NCI-H128 (cell line): ENCODE data around the gene MYRF.
A peak's percentile ranks its signal among the peaks of the same experiment; 100 is the strongest.

Experiments
- DNase-seq: peaks from one replicate; lab custom pipeline; 2025; ENCODE audit not compliant: unreplicated experiment; lab: John Stamatoyannopoulos, UW

The MYRF gene

GRCh38 chr11:61793083-61793828 is 40.8 kb downstream of the MYRF start:
- DNase-seq: no peak

- DNase-seq: no peak
Measured at GRCh38 chr11:61793829-61794204, 41.4 kb downstream of the MYRF start.

GRCh38 chr11:61794579-61794978 is 42.1 kb downstream of the MYRF start:
- DNase-seq: no peak

- DNase-seq: no peak
Measured at GRCh38 chr11:61795459-61795858, 43.0 kb downstream of the MYRF start.

- DNase-seq: no peak
Measured at GRCh38 chr11:61795876-61796526, 43.6 kb downstream of the MYRF start.

GRCh38 chr11:61797263-61797944 is 45.0 kb downstream of the MYRF start:
- DNase-seq: peak; percentile 44

- no peak for DNase-seq
Measured at GRCh38 chr11:61799665-61800284, 47.3 kb downstream of the MYRF start.

- no peak for DNase-seq
Measured at GRCh38 chr11:61800331-61801281, 48.2 kb downstream of the MYRF start.

- DNase-seq: no peak
Measured at GRCh38 chr11:61802605-61803004, 50.2 kb downstream of the MYRF start.

GRCh38 chr11:61803889-61804647 is 51.6 kb downstream of the MYRF start:
- no peak for DNase-seq

- no peak for DNase-seq
Measured at GRCh38 chr11:61805146-61805545, 52.7 kb downstream of the MYRF start.

- DNase-seq: no peak
Measured at GRCh38 chr11:61806785-61807184, 54.3 kb downstream of the MYRF start.

GRCh38 chr11:61810671-61811175 is 58.3 kb downstream of the MYRF start:
- DNase-seq: no peak

- no peak for DNase-seq
Measured at GRCh38 chr11:61811831-61812230, 59.4 kb downstream of the MYRF start.

GRCh38 chr11:61812736-61813411 is 60.4 kb downstream of the MYRF start:
- no peak for DNase-seq

- DNase-seq: no peak
Measured at GRCh38 chr11:61814247-61814957, 62.0 kb downstream of the MYRF start.

GRCh38 chr11:61814958-61815789 is 62.7 kb downstream of the MYRF start:
- DNase-seq: peak; percentile 78
